Limb (tissue), 2 donors: Measurements from ENCODE around the gene PRKCSH.

Source experiments
- DNase-seq, 2 donors: peaks; one replicate each; pipeline ENCODE4 v3.0.0-alpha.2; 2016; ENCODE audit errors: extremely low spot score in 2 of 2

Gene PRKCSH

DNA sequence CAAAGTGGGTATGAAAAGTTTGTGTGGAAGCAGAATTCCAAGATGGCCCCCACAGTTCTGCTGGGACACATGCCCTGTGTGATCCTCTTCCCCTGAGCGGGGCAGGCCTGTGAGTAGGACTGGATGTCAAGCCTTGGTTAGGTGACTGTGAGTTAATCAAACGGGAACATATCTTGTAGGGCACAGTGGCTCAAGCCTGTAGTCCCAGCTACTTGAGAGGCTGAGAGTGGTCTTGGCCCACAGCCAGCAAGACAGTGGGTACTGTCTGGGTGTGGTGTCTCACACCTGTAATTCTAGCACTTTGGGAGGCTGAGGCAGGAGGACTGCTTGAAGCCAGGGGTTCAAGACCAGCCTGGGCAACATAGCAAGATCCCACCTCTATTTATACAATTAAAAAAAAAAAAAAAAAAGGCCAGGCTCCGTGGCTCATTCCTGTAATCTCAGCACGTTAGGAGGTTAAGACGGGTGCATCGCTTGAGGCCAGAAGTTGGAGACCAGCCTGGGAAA is 63.8 kb downstream of the PRKCSH start:
- DNase-seq: no peak

GRCh38 chr19:11499890-11500420 is 64.5 kb downstream of the PRKCSH start:
- DNase-seq: no peak
